IPS-18c (cell line): ENCODE data around the gene KRT81.
"Not testable (repeated sequence)": the region's sequence is repeated elsewhere in the genome, so short reads cannot be mapped to it uniquely, and the experiment has no call there.

Experiments
- H3K4me3 ChIP-seq: 2 replicates; pipeline ENCODE4 v1.7.0; 2013; ENCODE audit warnings: low read depth, mild to moderate bottlenecking, low read length, moderate library complexity; ENCODE audit not compliant: insufficient read depth
- H3K9me3 ChIP-seq: one replicate; pipeline ENCODE4 v1.6.1; 2013; ENCODE audit warnings: mild to moderate bottlenecking, low read length, moderate library complexity; ENCODE audit not compliant: control insufficient read depth, insufficient read depth

KRT81 gene

GRCh38 chr12:52241205-52241842 lies 50.0 kb downstream of the KRT81 start:
- Histone ChIP-seq H3K4me3 (no peak overlapping the region), H3K9me3 (no peaks in the 10 kb centered on the region)

- H3K4me3 ChIP-seq, H3K9me3 ChIP-seq: not testable (repeated sequence)
Measured at GRCh38 chr12:52240247-52240646, 51.1 kb downstream of the KRT81 start.

- Histone ChIP-seq H3K9me3 (no peaks in the 10 kb centered on the region), H3K4me3 (no peak overlapping the region)
Measured at GRCh38 chr12:52239767-52240166, 51.6 kb downstream of the KRT81 start.

- Histone ChIP-seq H3K9me3 (no peaks in the 10 kb centered on the region), H3K4me3 (no peak overlapping the region)
Measured at GRCh38 chr12:52238916-52239646, 52.3 kb downstream of the KRT81 start.

GRCh38 chr12:52238207-52238840 lies 53.0 kb downstream of the KRT81 start:
- H3K9me3 ChIP-seq: no peaks in the 10 kb centered on the region
- H3K4me3 ChIP-seq: no peak overlapping the region

- no peak overlapping the region for H3K4me3 ChIP-seq
- no peaks in the 10 kb centered on the region for H3K9me3 ChIP-seq
Measured at GRCh38 chr12:52236386-52237050, 54.8 kb downstream of the KRT81 start.
